Right lobe of liver (tissue), 4 donors: ENCODE results near the gene MPZL1.

Source experiments
- POLR2A ChIP-seq: fragments of 450-650 bp; IDR thresholded peaks from one replicate; pipeline ENCODE4 v1.6.1; 2017; ENCODE audit warnings: antibody characterized with exemption, mild to moderate bottlenecking
- TF ChIP-seq, protein P1 (sequence below), 4 donors: fragments of 200-600 bp in 3 of 4; fragments of 450-650 bp in 1 of 4; IDR thresholded peaks; one replicate each; pipeline versions ENCODE4 v1.5.1 to v1.8.0; 2016 to 2022; ENCODE audit warnings: antibody characterized with exemption in 4 of 4, mild to moderate bottlenecking in 2 of 4
- donor health status: DM: no; HTN: no; CAD: no.
- donor health status: DM: no; HTN: no; CAD: no.
- donor health status: DM: no; HTN: yes; CAD: no.

DNA sequence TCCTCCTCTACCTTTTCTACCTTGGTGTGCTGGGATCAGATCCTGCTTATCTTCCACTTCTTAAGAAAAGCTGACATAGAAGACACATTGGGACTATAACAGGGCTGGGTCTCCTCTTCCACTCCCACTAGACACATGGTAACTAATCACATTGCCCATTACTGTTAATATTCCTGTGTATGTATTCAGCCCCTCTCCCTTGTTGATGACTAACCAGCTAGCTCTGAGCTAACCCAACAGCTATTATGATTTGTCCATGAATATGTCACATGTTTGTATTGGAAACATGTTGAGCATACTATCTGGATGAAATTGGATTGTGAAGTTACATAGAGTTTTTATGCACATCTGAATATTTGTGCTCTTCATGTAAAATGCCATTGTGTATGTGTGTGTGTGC, 52.9 kb downstream of the MPZL1 start:
- TF ChIP-seq POLR2A: no peak
- TF ChIP-seq, protein P1, sequence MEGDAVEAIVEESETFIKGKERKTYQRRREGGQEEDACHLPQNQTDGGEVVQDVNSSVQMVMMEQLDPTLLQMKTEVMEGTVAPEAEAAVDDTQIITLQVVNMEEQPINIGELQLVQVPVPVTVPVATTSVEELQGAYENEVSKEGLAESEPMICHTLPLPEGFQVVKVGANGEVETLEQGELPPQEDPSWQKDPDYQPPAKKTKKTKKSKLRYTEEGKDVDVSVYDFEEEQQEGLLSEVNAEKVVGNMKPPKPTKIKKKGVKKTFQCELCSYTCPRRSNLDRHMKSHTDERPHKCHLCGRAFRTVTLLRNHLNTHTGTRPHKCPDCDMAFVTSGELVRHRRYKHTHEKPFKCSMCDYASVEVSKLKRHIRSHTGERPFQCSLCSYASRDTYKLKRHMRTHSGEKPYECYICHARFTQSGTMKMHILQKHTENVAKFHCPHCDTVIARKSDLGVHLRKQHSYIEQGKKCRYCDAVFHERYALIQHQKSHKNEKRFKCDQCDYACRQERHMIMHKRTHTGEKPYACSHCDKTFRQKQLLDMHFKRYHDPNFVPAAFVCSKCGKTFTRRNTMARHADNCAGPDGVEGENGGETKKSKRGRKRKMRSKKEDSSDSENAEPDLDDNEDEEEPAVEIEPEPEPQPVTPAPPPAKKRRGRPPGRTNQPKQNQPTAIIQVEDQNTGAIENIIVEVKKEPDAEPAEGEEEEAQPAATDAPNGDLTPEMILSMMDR (IDR thresholded peaks at IDR 0.05): no peak
